H9 (cell line): ENCODE data around the gene TXNDC5. TPM values are rescaled to one million over a fixed set of nuclear protein-coding genes. Genes with fewer than 3 reads are reported as not detected.

ENCODE experiments used
- DNase-seq: peaks from one replicate; pipeline ENCODE4 v3.0.0-alpha.2; 2017
- H2AFZ ChIP-seq: one replicate; pipeline ENCODE4 v1.6.1; 2013; ENCODE audit warnings: mild to moderate bottlenecking, low read length, control low read depth, moderate library complexity
- H2AK5ac ChIP-seq: 2 replicates; pipeline ENCODE4 v1.6.1; 2013; ENCODE audit warnings: low read length, control low read depth, mixed read lengths; ENCODE audit not compliant: insufficient read length
- H2BK120ac ChIP-seq: one replicate; pipeline ENCODE4 v1.6.1; 2013; ENCODE audit warnings: low read depth, mild to moderate bottlenecking, low read length, control low read depth, inconsistent platforms; ENCODE audit not compliant: poor library complexity, severe bottlenecking
- H2BK12ac ChIP-seq: 2 replicates; pipeline ENCODE4 v1.6.1; 2013; ENCODE audit warnings: low read length, control low read depth, mixed read lengths, low read depth; ENCODE audit not compliant: insufficient read length
- H2BK15ac ChIP-seq: 2 replicates; pipeline ENCODE4 v1.6.1; 2013; ENCODE audit warnings: low read depth, low read length, control low read depth
- H2BK20ac ChIP-seq: one replicate; pipeline ENCODE4 v1.6.1; 2013; ENCODE audit warnings: low read depth, mild to moderate bottlenecking, low read length, control low read depth, inconsistent platforms; ENCODE audit not compliant: poor library complexity, severe bottlenecking
- H2BK5ac ChIP-seq: 2 replicates; pipeline ENCODE4 v1.6.1; 2013; ENCODE audit warnings: low read length, control low read depth, mixed read lengths; ENCODE audit not compliant: insufficient read length
- H3K14ac ChIP-seq: 2 replicates; pipeline ENCODE4 v1.6.1; 2013; ENCODE audit warnings: low read length, control low read depth; ENCODE audit not compliant: insufficient read depth
- H3K18ac ChIP-seq: 2 replicates; pipeline ENCODE4 v1.6.1; 2013; ENCODE audit warnings: low read depth, mild to moderate bottlenecking, mixed read lengths, low read length, control low read depth; ENCODE audit not compliant: insufficient read length
- H3K23ac ChIP-seq: 2 replicates; pipeline ENCODE4 v1.6.1; 2013; ENCODE audit warnings: low read length, control low read depth, mixed read lengths, low read depth; ENCODE audit not compliant: insufficient read length
- H3K23me2 ChIP-seq: 2 replicates; pipeline ENCODE4 v1.6.1; 2013; ENCODE audit warnings: low read depth, mild to moderate bottlenecking, mixed read lengths, low read length, control low read depth; ENCODE audit not compliant: insufficient read length, poor library complexity, severe bottlenecking
- H3K27ac ChIP-seq: 2 replicates; pipeline ENCODE4 v1.5.1; 2013; ENCODE audit warnings: low read length, control low read depth, mixed read lengths, low read depth; ENCODE audit not compliant: insufficient read length
- H3K27me3 ChIP-seq: 2 replicates; pipeline ENCODE4 v1.6.1; 2013; ENCODE audit warnings: low read length, control low read depth, inconsistent platforms; ENCODE audit not compliant: insufficient read depth
- H3K4ac ChIP-seq: 2 replicates; pipeline ENCODE4 v1.6.1; 2013; ENCODE audit warnings: low read depth, mild to moderate bottlenecking, control low read depth, inconsistent platforms, low read length, moderate library complexity
- H3K4me1 ChIP-seq: 2 replicates; pipeline ENCODE4 v1.6.1; 2013; ENCODE audit warnings: low read length, control low read depth, inconsistent platforms; ENCODE audit not compliant: insufficient read depth
- H3K4me2 ChIP-seq: 2 replicates; pipeline ENCODE4 v1.6.1; 2013; ENCODE audit warnings: low read length, control low read depth, mixed read lengths; ENCODE audit not compliant: insufficient read length, insufficient read depth
- H3K56ac ChIP-seq: 2 replicates; pipeline ENCODE4 v1.6.1; 2013; ENCODE audit warnings: low read depth, mild to moderate bottlenecking, mixed read lengths, low read length, control low read depth; ENCODE audit not compliant: insufficient read length
- H3K79me1 ChIP-seq: 2 replicates; pipeline ENCODE4 v1.6.1; 2013; ENCODE audit warnings: low read depth, mild to moderate bottlenecking, moderate library complexity, low read length, control low read depth, inconsistent platforms; ENCODE audit not compliant: insufficient read depth, poor library complexity, severe bottlenecking
- H3K79me2 ChIP-seq: 2 replicates; pipeline ENCODE4 v1.6.1; 2013; ENCODE audit warnings: low read length, control low read depth, inconsistent platforms; ENCODE audit not compliant: insufficient read depth
- H3K9ac ChIP-seq: 2 replicates; pipeline ENCODE4 v1.6.1; 2013; ENCODE audit warnings: low read length, control low read depth, mixed read lengths; ENCODE audit not compliant: insufficient read length; ENCODE audit errors: extremely low read depth
- H3K9me3 ChIP-seq: one replicate; pipeline ENCODE4 v1.6.1; 2013; ENCODE audit warnings: low read depth, low read length, inconsistent platforms; ENCODE audit not compliant: control insufficient read depth
- H3T11ph ChIP-seq: one replicate; pipeline ENCODE4 v1.6.1; 2013; ENCODE audit warnings: mild to moderate bottlenecking, low read length, control low read depth, inconsistent platforms
- H4K20me1 ChIP-seq: one replicate; pipeline ENCODE4 v1.6.1; 2013; ENCODE audit not compliant: control insufficient read depth, insufficient read length, insufficient read depth
- H4K5ac ChIP-seq: 2 replicates; pipeline ENCODE4 v1.6.1; 2013; ENCODE audit warnings: low read depth, mild to moderate bottlenecking, mixed read lengths, low read length, control low read depth; ENCODE audit not compliant: insufficient read length
- H4K8ac ChIP-seq: replicated peaks from 2 replicates; pipeline ENCODE4 v1.6.1; 2013; ENCODE audit warnings: low read length, control low read depth, mixed read lengths, low read depth; ENCODE audit not compliant: insufficient read length
- H4K91ac ChIP-seq: 2 replicates; pipeline ENCODE4 v1.6.1; 2013; ENCODE audit warnings: low read depth, mild to moderate bottlenecking, moderate library complexity, mixed read lengths, low read length, control low read depth; ENCODE audit not compliant: insufficient read length
- H3K27ac Mint-ChIP-seq, 3 experiments: 2 replicates in 2 of 3; 3 replicates in 1 of 3; pipeline ENCODE4 v1.8.0; 2020 to 2021; ENCODE audit warnings: mixed read lengths in 3 of 3, mild to moderate bottlenecking in 1 of 3, moderate library complexity in 1 of 3
- H3K27me3 Mint-ChIP-seq: 2 replicates; pipeline ENCODE4 v1.8.0; 2021; ENCODE audit warnings: low read depth, mild to moderate bottlenecking, moderate library complexity, mixed read lengths
- H3K36me3 Mint-ChIP-seq, 3 experiments: 2 replicates in 2 of 3; 3 replicates in 1 of 3; pipeline ENCODE4 v1.8.0; 2020 to 2021; ENCODE audit warnings: low read depth in 3 of 3, mixed read lengths in 3 of 3; ENCODE audit not compliant: insufficient read depth in 1 of 3
- H3K4me1 Mint-ChIP-seq, 2 experiments: 2 replicates each; pipeline ENCODE4 v1.8.0; 2020; ENCODE audit warnings: mixed read lengths in 2 of 2
- H3K4me3 Mint-ChIP-seq, 2 experiments: 2 replicates in 1 of 2; 3 replicates in 1 of 2; pipeline ENCODE4 v1.8.0; 2020 to 2021; ENCODE audit warnings: mild to moderate bottlenecking in 2 of 2, mixed read lengths in 2 of 2, moderate library complexity in 1 of 2
- H3K9me3 Mint-ChIP-seq, 2 experiments: 2 replicates in 1 of 2; 3 replicates in 1 of 2; pipeline ENCODE4 v1.8.0; 2020; ENCODE audit warnings: mild to moderate bottlenecking in 2 of 2, mixed read lengths in 2 of 2, moderate library complexity in 1 of 2
- WGBS: extraction: QIAGEN DNeasy Blood & Tissue Kit; methylation state at CpG from one replicate; pipeline ENCODE4 v1.1.7; 2013; ENCODE audit warnings: missing lambda C conversion rate, low lambda C conversion rate, mixed read lengths; ENCODE audit not compliant: insufficient read length; ENCODE audit errors: extremely low coverage; 5-methylcytosine and 5-hydroxymethylcytosine counted together
- total RNA-seq: library from RNA; stranded (reverse); gene quantifications from 2 replicates; pipeline ENCODE4 v1.2.1, GENCODE V29; 2021
- TF ChIP-seq, protein P1 (sequence below): fragments of 200-600 bp; sonication (generic); conservative IDR thresholded peaks from 3 replicates; pipeline ENCODE4 v1.8.0; 2021; ENCODE audit warnings: antibody characterized with exemption, mild to moderate bottlenecking

The TXNDC5 gene
- total RNA-seq, 1 experiment from 2014 or later, result 130 TPM

DNA sequence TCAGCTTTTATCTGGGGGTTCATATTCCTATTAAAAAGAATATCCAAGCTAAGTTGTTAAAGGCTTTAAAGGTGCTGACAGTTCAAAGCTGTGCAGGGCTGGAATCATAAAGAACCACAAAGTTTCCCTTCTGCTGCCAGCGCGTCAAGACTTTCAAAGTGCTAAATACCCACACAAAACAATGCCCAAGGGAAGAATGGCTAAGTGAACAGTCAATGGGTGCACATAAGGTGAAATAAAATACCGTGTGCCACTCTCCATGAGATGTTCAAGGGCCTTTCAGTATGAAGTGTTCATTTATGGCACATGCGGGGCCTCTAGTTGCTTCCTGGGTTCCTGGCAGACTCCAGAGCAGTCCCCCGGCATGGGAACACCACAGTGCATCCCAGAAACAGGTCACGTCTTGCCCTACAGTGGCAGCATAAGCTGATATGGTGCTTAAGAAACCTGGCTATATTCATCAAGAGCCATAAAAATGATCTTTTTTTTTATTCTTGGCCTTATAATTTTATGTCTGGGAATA is 14.1 kb downstream of the TXNDC5 start:
- no peaks in the 10 kb centered on the region for H3K4me1 Mint-ChIP-seq
- no peaks in the 10 kb centered on the region for H3K79me1 ChIP-seq

More for the DNA sequence above, 14.1 kb downstream of the TXNDC5 start:
- H3K27ac Mint-ChIP-seq, result no peak overlapping the region
- Histone ChIP-seq H4K91ac (no peak overlapping the region), H3K23me2 (no peaks in the 10 kb centered on the region), H3K14ac (no peak overlapping the region), H3T11ph (no peak overlapping the region), H2BK5ac (no peak overlapping the region), H2BK20ac (no peak overlapping the region), H3K27ac (no peak overlapping the region), H2AK5ac (no peak overlapping the region), H3K56ac (no peak overlapping the region), H3K4me1 (no peaks in the 10 kb centered on the region), H2BK12ac (no peak overlapping the region), H3K18ac (no peak overlapping the region), H2BK120ac (no peak overlapping the region), H4K8ac (no peak overlapping the region), H3K79me2 (no peaks in the 10 kb centered on the region), H3K9ac (no peak overlapping the region), H3K4me2 (no peak overlapping the region), H3K9me3 (no peaks in the 10 kb centered on the region), H4K5ac (no peak overlapping the region), H2AFZ (no peak overlapping the region), H3K23ac (no peak overlapping the region), H3K4ac (no peak overlapping the region), H3K27me3 (no peaks in the 10 kb centered on the region), H4K20me1 (no peaks in the 10 kb centered on the region), H2BK15ac (no peak overlapping the region)
- H3K4me3 Mint-ChIP-seq, result no peak overlapping the region
- TF ChIP-seq, protein P1, sequence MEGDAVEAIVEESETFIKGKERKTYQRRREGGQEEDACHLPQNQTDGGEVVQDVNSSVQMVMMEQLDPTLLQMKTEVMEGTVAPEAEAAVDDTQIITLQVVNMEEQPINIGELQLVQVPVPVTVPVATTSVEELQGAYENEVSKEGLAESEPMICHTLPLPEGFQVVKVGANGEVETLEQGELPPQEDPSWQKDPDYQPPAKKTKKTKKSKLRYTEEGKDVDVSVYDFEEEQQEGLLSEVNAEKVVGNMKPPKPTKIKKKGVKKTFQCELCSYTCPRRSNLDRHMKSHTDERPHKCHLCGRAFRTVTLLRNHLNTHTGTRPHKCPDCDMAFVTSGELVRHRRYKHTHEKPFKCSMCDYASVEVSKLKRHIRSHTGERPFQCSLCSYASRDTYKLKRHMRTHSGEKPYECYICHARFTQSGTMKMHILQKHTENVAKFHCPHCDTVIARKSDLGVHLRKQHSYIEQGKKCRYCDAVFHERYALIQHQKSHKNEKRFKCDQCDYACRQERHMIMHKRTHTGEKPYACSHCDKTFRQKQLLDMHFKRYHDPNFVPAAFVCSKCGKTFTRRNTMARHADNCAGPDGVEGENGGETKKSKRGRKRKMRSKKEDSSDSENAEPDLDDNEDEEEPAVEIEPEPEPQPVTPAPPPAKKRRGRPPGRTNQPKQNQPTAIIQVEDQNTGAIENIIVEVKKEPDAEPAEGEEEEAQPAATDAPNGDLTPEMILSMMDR, result no peak
- H3K36me3 Mint-ChIP-seq, result peaks cover 50 to 93% (median 91%) of the 10 kb centered on the region in 3 experiments
- no CpG with 5 or more reads among the region's 6 CpGs for WGBS
- DNase-seq, result no peak
- no peaks in the 10 kb centered on the region for H3K9me3 Mint-ChIP-seq
- no peaks in the 10 kb centered on the region for H3K27me3 Mint-ChIP-seq
